IMR-90 (cell line): Measurements from ENCODE around the gene UBE2K.

ENCODE experiments used
- CTCF ChIP-seq: conservative IDR thresholded peaks from 2 replicates; pipeline ENCODE4 v1.5.1; 2012; ENCODE audit warnings: mild to moderate bottlenecking, low read depth, low read length, improper control_type of control experiment
- MAFK ChIP-seq: IDR thresholded peaks from 2 replicates; pipeline ENCODE4 v1.6.1; 2012; ENCODE audit warnings: low read depth, low read length, improper control_type of control experiment
- MAZ ChIP-seq: IDR thresholded peaks from 2 replicates; pipeline ENCODE4 v1.6.1; 2012; ENCODE audit warnings: low read depth, mild to moderate bottlenecking, low read length, improper control_type of control experiment, moderate library complexity, borderline replicate concordance
- MXI1 ChIP-seq: IDR thresholded peaks from 2 replicates; pipeline ENCODE4 v1.6.1; 2012; ENCODE audit warnings: low read depth, mild to moderate bottlenecking, low read length, moderate library complexity, borderline replicate concordance
- POLR2A ChIP-seq: IDR thresholded peaks from 2 replicates; pipeline ENCODE4 v1.6.1; 2012; ENCODE audit warnings: mild to moderate bottlenecking, low read depth, low read length
- RAD21 ChIP-seq: IDR thresholded peaks from 2 replicates; pipeline ENCODE4 v1.6.1; 2012; ENCODE audit warnings: low read length, improper control_type of control experiment
- RFX5 ChIP-seq: IDR thresholded peaks from 2 replicates; pipeline ENCODE4 v1.8.0; 2012; ENCODE audit warnings: low read depth, mild to moderate bottlenecking, low read length, moderate library complexity

GRCh38 chr4:39712819-39713607 lies 15.1 kb downstream of the UBE2K start:
- TF ChIP-seq RAD21 (no peak), CTCF (no peak), MXI1 (no peak), POLR2A (no peak), RFX5 (no peak), MAZ (no peak), MAFK (no peak)
